NCI-H1694 treated with DMSO at 0.1 percent for 48 hours (cell line): ENCODE results near the gene ANKDD1B.
"Not testable (repeated sequence)": the region's sequence is repeated elsewhere in the genome, so short reads cannot be mapped to it uniquely, and the experiment has no call there.

Experiments
- DNase-seq: peaks from one replicate; lab custom pipeline; 2025; lab: John Stamatoyannopoulos, UW

The ANKDD1B gene

GRCh38 chr5:75611311-75612225, at the start of gene ANKDD1B:
Gene ANKDD1B (plus strand): TSS chr5:75611453. CDS start chr5:75611635, 182 bp downstream.
- no peak for DNase-seq

- DNase-seq: not testable (repeated sequence)
These were observed 45.1 kb upstream of the ANKDD1B start for GRCh38 chr5:75565991-75566709.

GRCh38 chr5:75566710-75567309, 44.4 kb upstream of the ANKDD1B start:
- DNase-seq: no peak

- DNase-seq: no peak
These were observed 43.5 kb upstream of the ANKDD1B start for GRCh38 chr5:75567710-75568109.

GRCh38 chr5:75568202-75568601, 43.1 kb upstream of the ANKDD1B start:
- DNase-seq: no peak

GRCh38 chr5:75571547-75571946, 39.7 kb upstream of the ANKDD1B start:
- no peak for DNase-seq

GRCh38 chr5:75574791-75575190, 36.5 kb upstream of the ANKDD1B start:
- DNase-seq: no peak

GRCh38 chr5:75578280-75578679, 33.0 kb upstream of the ANKDD1B start:
- not testable (repeated sequence) for DNase-seq

GRCh38 chr5:75584641-75585040, 26.6 kb upstream of the ANKDD1B start:
- DNase-seq: no peak

- DNase-seq: no peak
These were observed 22.6 kb upstream of the ANKDD1B start for GRCh38 chr5:75588666-75589065.

- no peak for DNase-seq
These were observed 10.7 kb upstream of the ANKDD1B start for GRCh38 chr5:75600535-75600934.

- DNase-seq: no peak
These were observed 9.7 kb upstream of the ANKDD1B start for GRCh38 chr5:75601567-75601966.

- DNase-seq: no peak
These were observed 9.3 kb upstream of the ANKDD1B start for GRCh38 chr5:75601996-75602395.

GRCh38 chr5:75603371-75603770, 7.9 kb upstream of the ANKDD1B start:
- DNase-seq: no peak

GRCh38 chr5:75603821-75604220, 7.4 kb upstream of the ANKDD1B start:
- DNase-seq: no peak

GRCh38 chr5:75607341-75607740, 3.9 kb upstream of the ANKDD1B start:
- DNase-seq: not testable (repeated sequence)

GRCh38 chr5:75608870-75609269, 2.4 kb upstream of the ANKDD1B start:
- no peak for DNase-seq

- DNase-seq: no peak
These were observed 1.1 kb upstream of the ANKDD1B start for GRCh38 chr5:75610201-75610600.

GRCh38 chr5:75610859-75611310, 368 bp upstream of the ANKDD1B start:
- not testable (repeated sequence) for DNase-seq

GRCh38 chr5:75612226-75612569, 945 bp downstream of the ANKDD1B start:
- no peak for DNase-seq

GRCh38 chr5:75612901-75613300, 1.6 kb downstream of the ANKDD1B start:
- no peak for DNase-seq

- DNase-seq: no peak
These were observed 2.9 kb downstream of the ANKDD1B start for GRCh38 chr5:75614176-75614575.
